H9 (cell line): ENCODE results near the gene STK11IP. TPM values are rescaled to one million over a fixed set of nuclear protein-coding genes. Genes with fewer than 3 reads are reported as not detected.

Experiments used
- DNase-seq: peaks from one replicate; pipeline ENCODE4 v3.0.0-alpha.2; 2017
- H2AFZ ChIP-seq: one replicate; pipeline ENCODE4 v1.6.1; 2013; ENCODE audit warnings: mild to moderate bottlenecking, low read length, control low read depth, moderate library complexity
- H2AK5ac ChIP-seq: 2 replicates; pipeline ENCODE4 v1.6.1; 2013; ENCODE audit warnings: low read length, control low read depth, mixed read lengths; ENCODE audit not compliant: insufficient read length
- H2BK120ac ChIP-seq: one replicate; pipeline ENCODE4 v1.6.1; 2013; ENCODE audit warnings: low read depth, mild to moderate bottlenecking, low read length, control low read depth, inconsistent platforms; ENCODE audit not compliant: poor library complexity, severe bottlenecking
- H2BK12ac ChIP-seq: 2 replicates; pipeline ENCODE4 v1.6.1; 2013; ENCODE audit warnings: low read length, control low read depth, mixed read lengths, low read depth; ENCODE audit not compliant: insufficient read length
- H2BK15ac ChIP-seq: 2 replicates; pipeline ENCODE4 v1.6.1; 2013; ENCODE audit warnings: low read depth, low read length, control low read depth
- H2BK20ac ChIP-seq: one replicate; pipeline ENCODE4 v1.6.1; 2013; ENCODE audit warnings: low read depth, mild to moderate bottlenecking, low read length, control low read depth, inconsistent platforms; ENCODE audit not compliant: poor library complexity, severe bottlenecking
- H2BK5ac ChIP-seq: 2 replicates; pipeline ENCODE4 v1.6.1; 2013; ENCODE audit warnings: low read length, control low read depth, mixed read lengths; ENCODE audit not compliant: insufficient read length
- H3K14ac ChIP-seq: 2 replicates; pipeline ENCODE4 v1.6.1; 2013; ENCODE audit warnings: low read length, control low read depth; ENCODE audit not compliant: insufficient read depth
- H3K18ac ChIP-seq: 2 replicates; pipeline ENCODE4 v1.6.1; 2013; ENCODE audit warnings: low read depth, mild to moderate bottlenecking, mixed read lengths, low read length, control low read depth; ENCODE audit not compliant: insufficient read length
- H3K23ac ChIP-seq: 2 replicates; pipeline ENCODE4 v1.6.1; 2013; ENCODE audit warnings: low read length, control low read depth, mixed read lengths, low read depth; ENCODE audit not compliant: insufficient read length
- H3K23me2 ChIP-seq: 2 replicates; pipeline ENCODE4 v1.6.1; 2013; ENCODE audit warnings: low read depth, mild to moderate bottlenecking, mixed read lengths, low read length, control low read depth; ENCODE audit not compliant: insufficient read length, poor library complexity, severe bottlenecking
- H3K27ac ChIP-seq: 2 replicates; pipeline ENCODE4 v1.5.1; 2013; ENCODE audit warnings: low read length, control low read depth, mixed read lengths, low read depth; ENCODE audit not compliant: insufficient read length
- H3K27me3 ChIP-seq: 2 replicates; pipeline ENCODE4 v1.6.1; 2013; ENCODE audit warnings: low read length, control low read depth, inconsistent platforms; ENCODE audit not compliant: insufficient read depth
- H3K4ac ChIP-seq: 2 replicates; pipeline ENCODE4 v1.6.1; 2013; ENCODE audit warnings: low read depth, mild to moderate bottlenecking, control low read depth, inconsistent platforms, low read length, moderate library complexity
- H3K4me1 ChIP-seq: 2 replicates; pipeline ENCODE4 v1.6.1; 2013; ENCODE audit warnings: low read length, control low read depth, inconsistent platforms; ENCODE audit not compliant: insufficient read depth
- H3K4me2 ChIP-seq: 2 replicates; pipeline ENCODE4 v1.6.1; 2013; ENCODE audit warnings: low read length, control low read depth, mixed read lengths; ENCODE audit not compliant: insufficient read length, insufficient read depth
- H3K56ac ChIP-seq: 2 replicates; pipeline ENCODE4 v1.6.1; 2013; ENCODE audit warnings: low read depth, mild to moderate bottlenecking, mixed read lengths, low read length, control low read depth; ENCODE audit not compliant: insufficient read length
- H3K79me1 ChIP-seq: 2 replicates; pipeline ENCODE4 v1.6.1; 2013; ENCODE audit warnings: low read depth, mild to moderate bottlenecking, moderate library complexity, low read length, control low read depth, inconsistent platforms; ENCODE audit not compliant: insufficient read depth, poor library complexity, severe bottlenecking
- H3K79me2 ChIP-seq: 2 replicates; pipeline ENCODE4 v1.6.1; 2013; ENCODE audit warnings: low read length, control low read depth, inconsistent platforms; ENCODE audit not compliant: insufficient read depth
- H3K9ac ChIP-seq: 2 replicates; pipeline ENCODE4 v1.6.1; 2013; ENCODE audit warnings: low read length, control low read depth, mixed read lengths; ENCODE audit not compliant: insufficient read length; ENCODE audit errors: extremely low read depth
- H3K9me3 ChIP-seq: one replicate; pipeline ENCODE4 v1.6.1; 2013; ENCODE audit warnings: low read depth, low read length, inconsistent platforms; ENCODE audit not compliant: control insufficient read depth
- H3T11ph ChIP-seq: one replicate; pipeline ENCODE4 v1.6.1; 2013; ENCODE audit warnings: mild to moderate bottlenecking, low read length, control low read depth, inconsistent platforms
- H4K20me1 ChIP-seq: one replicate; pipeline ENCODE4 v1.6.1; 2013; ENCODE audit not compliant: control insufficient read depth, insufficient read length, insufficient read depth
- H4K5ac ChIP-seq: 2 replicates; pipeline ENCODE4 v1.6.1; 2013; ENCODE audit warnings: low read depth, mild to moderate bottlenecking, mixed read lengths, low read length, control low read depth; ENCODE audit not compliant: insufficient read length
- H4K8ac ChIP-seq: replicated peaks from 2 replicates; pipeline ENCODE4 v1.6.1; 2013; ENCODE audit warnings: low read length, control low read depth, mixed read lengths, low read depth; ENCODE audit not compliant: insufficient read length
- H4K91ac ChIP-seq: 2 replicates; pipeline ENCODE4 v1.6.1; 2013; ENCODE audit warnings: low read depth, mild to moderate bottlenecking, moderate library complexity, mixed read lengths, low read length, control low read depth; ENCODE audit not compliant: insufficient read length
- H3K27ac Mint-ChIP-seq, 3 experiments: 2 replicates in 2 of 3; 3 replicates in 1 of 3; pipeline ENCODE4 v1.8.0; 2020 to 2021; ENCODE audit warnings: mixed read lengths in 3 of 3, mild to moderate bottlenecking in 1 of 3, moderate library complexity in 1 of 3
- H3K27me3 Mint-ChIP-seq: 2 replicates; pipeline ENCODE4 v1.8.0; 2021; ENCODE audit warnings: low read depth, mild to moderate bottlenecking, moderate library complexity, mixed read lengths
- H3K36me3 Mint-ChIP-seq, 3 experiments: 2 replicates in 2 of 3; 3 replicates in 1 of 3; pipeline ENCODE4 v1.8.0; 2020 to 2021; ENCODE audit warnings: low read depth in 3 of 3, mixed read lengths in 3 of 3; ENCODE audit not compliant: insufficient read depth in 1 of 3
- H3K4me1 Mint-ChIP-seq, 2 experiments: 2 replicates each; pipeline ENCODE4 v1.8.0; 2020; ENCODE audit warnings: mixed read lengths in 2 of 2
- H3K4me3 Mint-ChIP-seq, 2 experiments: 2 replicates in 1 of 2; 3 replicates in 1 of 2; pipeline ENCODE4 v1.8.0; 2020 to 2021; ENCODE audit warnings: mild to moderate bottlenecking in 2 of 2, mixed read lengths in 2 of 2, moderate library complexity in 1 of 2
- H3K9me3 Mint-ChIP-seq, 2 experiments: 2 replicates in 1 of 2; 3 replicates in 1 of 2; pipeline ENCODE4 v1.8.0; 2020; ENCODE audit warnings: mild to moderate bottlenecking in 2 of 2, mixed read lengths in 2 of 2, moderate library complexity in 1 of 2
- WGBS: extraction: QIAGEN DNeasy Blood & Tissue Kit; methylation state at CpG from one replicate; pipeline ENCODE4 v1.1.7; 2013; ENCODE audit warnings: missing lambda C conversion rate, low lambda C conversion rate, mixed read lengths; ENCODE audit not compliant: insufficient read length; ENCODE audit errors: extremely low coverage; 5-methylcytosine and 5-hydroxymethylcytosine counted together
- total RNA-seq: library from RNA; stranded (reverse); gene quantifications from 2 replicates; pipeline ENCODE4 v1.2.1, GENCODE V29; 2021
- TF ChIP-seq, protein P1 (sequence below): fragments of 200-600 bp; sonication (generic); conservative IDR thresholded peaks from 3 replicates; pipeline ENCODE4 v1.8.0; 2021; ENCODE audit warnings: antibody characterized with exemption, mild to moderate bottlenecking

Gene STK11IP
- total RNA-seq, 1 experiment from 2014 or later, result 31.1 TPM

- TF ChIP-seq, protein P1, sequence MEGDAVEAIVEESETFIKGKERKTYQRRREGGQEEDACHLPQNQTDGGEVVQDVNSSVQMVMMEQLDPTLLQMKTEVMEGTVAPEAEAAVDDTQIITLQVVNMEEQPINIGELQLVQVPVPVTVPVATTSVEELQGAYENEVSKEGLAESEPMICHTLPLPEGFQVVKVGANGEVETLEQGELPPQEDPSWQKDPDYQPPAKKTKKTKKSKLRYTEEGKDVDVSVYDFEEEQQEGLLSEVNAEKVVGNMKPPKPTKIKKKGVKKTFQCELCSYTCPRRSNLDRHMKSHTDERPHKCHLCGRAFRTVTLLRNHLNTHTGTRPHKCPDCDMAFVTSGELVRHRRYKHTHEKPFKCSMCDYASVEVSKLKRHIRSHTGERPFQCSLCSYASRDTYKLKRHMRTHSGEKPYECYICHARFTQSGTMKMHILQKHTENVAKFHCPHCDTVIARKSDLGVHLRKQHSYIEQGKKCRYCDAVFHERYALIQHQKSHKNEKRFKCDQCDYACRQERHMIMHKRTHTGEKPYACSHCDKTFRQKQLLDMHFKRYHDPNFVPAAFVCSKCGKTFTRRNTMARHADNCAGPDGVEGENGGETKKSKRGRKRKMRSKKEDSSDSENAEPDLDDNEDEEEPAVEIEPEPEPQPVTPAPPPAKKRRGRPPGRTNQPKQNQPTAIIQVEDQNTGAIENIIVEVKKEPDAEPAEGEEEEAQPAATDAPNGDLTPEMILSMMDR, result no peak
- Histone ChIP-seq H3K9ac (no peak overlapping the region), H2BK12ac (no peak overlapping the region), H3K56ac (no peak overlapping the region), H3K18ac (no peak overlapping the region), H2AK5ac (no peak overlapping the region), H3K4ac (no peak overlapping the region), H3T11ph (no peak overlapping the region), H2AFZ (no peak overlapping the region), H3K27me3 (no peaks in the 10 kb centered on the region), H3K79me2 (no peaks in the 10 kb centered on the region), H3K23me2 (no peaks in the 10 kb centered on the region), H3K23ac (no peak overlapping the region), H4K91ac (no peak overlapping the region), H2BK5ac (no peak overlapping the region), H4K20me1 (no peaks in the 10 kb centered on the region), H4K5ac (no peak overlapping the region), H3K4me1 (peaks cover 26% of the 10 kb centered on the region; the same call in 1 of the 2 replicates), H3K9me3 (no peaks in the 10 kb centered on the region), H3K4me2 (no peak overlapping the region), H3K27ac (no peak overlapping the region), H4K8ac (no peak overlapping the region), H3K14ac (no peak overlapping the region), H3K79me1 (no peaks in the 10 kb centered on the region), H2BK15ac (no peak overlapping the region), H2BK20ac (no peak overlapping the region), H2BK120ac (no peak overlapping the region)
- Mint-ChIP-seq H3K27me3 (no peaks in the 10 kb centered on the region; the same call in 1 of the 2 replicates), H3K27ac (peak overlapping the region in 2 of 3 experiments; percentile 66 to 75; a peak in 2 of 7 replicates), H3K36me3 (peaks cover 46 to 79% (median 60%) of the 10 kb centered on the region in 3 experiments), H3K4me1 (peaks cover 69 to 71% of the 10 kb centered on the region in 2 experiments), H3K9me3 (no peaks in the 10 kb centered on the region; a peak in 2 of 5 replicates), H3K4me3 (no peak overlapping the region; a peak in 1 of 5 replicates)
- DNase-seq, result no peak
- no CpG with 5 or more reads among the region's 20 CpGs for WGBS
Observed at GRCh38 chr2:219563271-219563928, 34.3 kb upstream of the STK11IP start.
